PC-3 (cell line): ENCODE measurements around the gene ATP12A.

ENCODE experiments used
- CTCF ChIP-seq: fragments of 300-600 bp; sonication (generic); conservative IDR thresholded peaks from 2 replicates; pipeline ENCODE4 v1.5.1; 2017; ENCODE audit warnings: antibody characterized with exemption, low read depth, mild to moderate bottlenecking, low read length
- EZH2 ChIP-seq: fragments of 300-600 bp; sonication (generic); IDR thresholded peaks from one replicate; pipeline ENCODE4 v1.6.1; 2017; ENCODE audit warnings: antibody characterized with exemption, mild to moderate bottlenecking, low read length; ENCODE audit not compliant: unreplicated experiment
- EZH2phosphoT487 ChIP-seq: fragments of 300-600 bp; sonication (generic); IDR thresholded peaks from 2 replicates; pipeline ENCODE4 v1.6.1; 2018; ENCODE audit warnings: mild to moderate bottlenecking, antibody characterized with exemption, low read length, borderline replicate concordance

- peak; percentile 75 for TF ChIP-seq CTCF
- TF ChIP-seq EZH2phosphoT487: no peak
- no peak for TF ChIP-seq EZH2
Measured at GRCh38 chr13:24671386-24672113, 8.7 kb upstream of the ATP12A start.
